ENCODE measurements around the gene ANO9. TPM values are rescaled to one million over a fixed set of nuclear protein-coding genes. Genes with fewer than 3 reads are reported as not detected.

Gene ANO9
- polyA plus RNA-seq, 1 donor: 10.6 TPM

DNA sequence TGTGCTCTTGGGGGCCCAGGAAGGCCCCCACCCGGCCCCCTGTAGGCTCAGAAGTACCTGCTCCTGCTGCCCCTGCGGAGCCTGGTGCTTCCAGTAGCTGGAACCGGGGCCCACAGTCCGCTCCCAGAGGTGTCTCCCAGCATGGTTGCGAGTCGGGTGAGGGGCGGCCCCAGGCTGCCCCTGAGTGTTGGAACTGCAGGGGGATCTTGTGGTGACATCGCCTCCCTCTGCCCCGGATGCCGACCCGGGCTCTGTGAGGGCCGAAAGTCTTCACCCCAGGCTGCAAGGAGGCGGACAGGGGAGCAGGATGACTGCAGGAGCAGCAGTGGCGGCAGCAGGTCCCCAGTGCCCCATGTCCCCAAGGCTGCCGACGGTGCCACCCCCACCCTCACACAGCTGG lies 57.3 kb downstream of the ANO9 start:
- DNase-seq: no peak

DNA sequence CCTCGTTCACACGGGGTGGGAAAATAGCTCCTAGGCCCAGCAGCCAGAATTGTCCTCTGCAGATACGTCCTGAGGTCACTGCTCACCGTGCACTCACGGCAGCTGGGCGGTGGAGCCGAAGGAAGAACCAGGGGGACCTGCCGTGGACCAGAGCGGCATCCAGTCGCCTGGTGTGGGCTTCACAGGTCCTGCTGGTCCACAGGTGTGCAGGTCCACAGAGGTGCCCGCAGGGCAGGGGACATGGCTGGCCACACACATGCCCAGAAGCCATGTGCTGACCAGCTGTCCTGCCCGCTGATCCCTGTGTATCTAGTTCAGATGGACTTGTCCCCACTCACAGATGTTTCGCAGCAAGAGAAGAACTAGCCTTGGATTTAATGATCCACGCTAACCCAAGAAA lies 58.4 kb downstream of the ANO9 start:
- no peak for DNase-seq

DNA sequence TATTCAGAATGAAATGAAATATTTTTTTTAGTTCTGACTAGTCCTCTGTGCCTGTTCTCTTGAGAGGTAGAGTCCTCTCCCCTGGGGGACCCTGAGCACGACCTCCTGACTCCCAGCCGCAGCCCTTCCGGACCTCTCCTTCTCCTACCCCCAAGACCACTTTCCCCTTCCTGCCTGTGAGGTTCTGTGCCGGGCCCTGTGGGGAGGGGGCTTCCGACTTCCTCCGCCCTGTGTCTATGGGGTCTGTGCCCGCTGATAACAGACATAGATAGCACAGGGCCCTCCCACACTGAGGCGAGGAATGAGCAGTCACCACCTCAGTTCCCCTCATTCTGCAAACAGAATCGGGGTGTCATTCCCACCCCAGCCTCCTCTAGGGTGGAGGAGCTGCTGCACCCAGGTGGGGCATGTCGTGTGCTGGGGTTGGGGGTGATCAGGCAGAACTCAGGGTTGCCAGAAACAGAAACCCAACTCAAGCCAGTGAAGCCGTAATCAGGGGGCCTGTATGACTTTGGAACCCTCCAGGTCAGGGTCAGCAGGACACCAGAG lies 59.7 kb downstream of the ANO9 start:
- no peak for DNase-seq

DNA sequence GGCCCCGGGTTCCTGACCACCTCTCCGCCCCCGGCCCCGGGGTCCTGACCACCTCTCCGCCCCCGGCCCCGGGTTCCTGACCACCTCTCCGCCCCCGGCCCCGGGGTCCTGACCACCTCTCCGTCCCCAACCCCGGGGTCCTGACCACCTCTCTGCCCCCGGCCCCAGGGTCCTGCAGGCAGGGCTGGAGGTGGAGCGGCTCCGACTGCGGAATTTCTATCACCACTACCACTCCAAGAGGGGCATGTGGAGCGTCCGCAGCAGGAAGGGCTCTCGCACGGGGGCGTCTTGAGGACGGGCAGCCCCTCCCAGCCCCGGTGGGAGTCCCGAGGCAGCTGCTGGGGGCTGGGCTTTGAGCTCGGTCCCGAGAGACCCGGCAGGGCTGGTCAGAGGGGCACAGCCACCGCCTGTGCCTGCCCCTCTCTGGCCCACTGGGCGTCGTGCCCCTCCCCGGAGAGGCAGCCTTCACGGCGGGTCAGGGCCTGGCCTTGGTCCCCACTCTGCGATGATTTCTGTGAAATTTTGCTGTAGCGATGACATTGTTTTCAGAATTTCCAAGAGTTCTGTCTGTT lies 60.2 kb downstream of the ANO9 start:
- no peak for DNase-seq

DNA sequence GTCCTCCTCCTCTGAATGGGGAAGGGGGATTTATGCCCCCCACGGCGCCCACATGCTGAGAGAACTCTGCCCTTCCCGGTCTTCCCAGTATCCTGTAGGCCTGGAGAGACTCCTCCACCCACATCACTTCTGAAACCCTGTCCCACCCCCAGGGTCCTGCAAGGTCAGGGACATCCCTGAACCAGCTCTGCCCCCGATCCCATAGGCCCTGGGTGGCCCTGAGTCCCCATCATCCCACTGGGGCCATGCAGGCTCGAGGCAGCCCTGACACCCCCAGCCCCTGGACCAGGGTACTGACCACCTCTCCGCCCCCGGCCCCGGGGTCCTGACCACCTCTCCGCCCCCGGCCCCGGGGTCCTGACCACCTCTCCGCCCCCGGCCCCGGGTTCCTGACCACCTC lies 60.8 kb downstream of the ANO9 start:
- no peak for DNase-seq

DNA sequence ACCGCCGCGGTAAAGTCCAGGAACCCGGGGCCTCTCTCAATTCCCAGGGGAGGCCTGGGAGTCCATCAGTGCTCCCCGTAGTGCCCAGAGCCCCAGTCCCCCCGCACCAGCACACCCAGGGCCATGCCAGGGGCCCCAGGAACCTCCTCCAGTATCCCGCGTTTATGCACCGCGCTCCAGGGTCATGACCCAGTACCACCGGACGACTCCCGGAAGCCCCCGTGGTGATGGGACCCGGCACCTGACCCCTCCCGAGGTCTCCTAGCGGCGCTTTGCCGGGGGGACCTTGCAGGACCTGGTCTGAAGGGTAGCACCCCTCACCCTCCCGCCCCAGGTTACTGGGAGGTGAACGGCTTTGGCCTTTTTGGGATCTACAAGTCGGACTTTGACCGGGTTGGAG lies 61.3 kb downstream of the ANO9 start:
- no peak for DNase-seq

DNA sequence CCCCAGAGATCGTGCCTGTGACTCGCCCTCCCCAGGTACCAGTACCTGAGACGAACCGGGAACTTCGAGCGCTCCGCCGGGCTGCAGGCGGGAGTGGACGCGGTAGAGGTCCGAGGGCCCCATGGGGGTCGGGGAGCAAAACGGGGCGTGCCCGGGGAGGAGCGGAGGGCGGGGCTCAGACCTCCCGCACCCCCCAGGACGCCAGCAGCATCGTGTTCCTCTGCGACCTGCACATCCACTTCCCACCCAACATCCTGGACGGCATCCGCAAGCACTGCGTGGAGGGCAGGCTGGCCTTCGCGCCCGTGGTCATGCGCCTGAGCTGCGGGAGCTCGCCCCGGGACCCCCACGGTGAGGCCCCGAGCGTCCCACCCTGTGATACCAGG lies 61.7 kb downstream of the ANO9 start:
- no peak for DNase-seq

DNA sequence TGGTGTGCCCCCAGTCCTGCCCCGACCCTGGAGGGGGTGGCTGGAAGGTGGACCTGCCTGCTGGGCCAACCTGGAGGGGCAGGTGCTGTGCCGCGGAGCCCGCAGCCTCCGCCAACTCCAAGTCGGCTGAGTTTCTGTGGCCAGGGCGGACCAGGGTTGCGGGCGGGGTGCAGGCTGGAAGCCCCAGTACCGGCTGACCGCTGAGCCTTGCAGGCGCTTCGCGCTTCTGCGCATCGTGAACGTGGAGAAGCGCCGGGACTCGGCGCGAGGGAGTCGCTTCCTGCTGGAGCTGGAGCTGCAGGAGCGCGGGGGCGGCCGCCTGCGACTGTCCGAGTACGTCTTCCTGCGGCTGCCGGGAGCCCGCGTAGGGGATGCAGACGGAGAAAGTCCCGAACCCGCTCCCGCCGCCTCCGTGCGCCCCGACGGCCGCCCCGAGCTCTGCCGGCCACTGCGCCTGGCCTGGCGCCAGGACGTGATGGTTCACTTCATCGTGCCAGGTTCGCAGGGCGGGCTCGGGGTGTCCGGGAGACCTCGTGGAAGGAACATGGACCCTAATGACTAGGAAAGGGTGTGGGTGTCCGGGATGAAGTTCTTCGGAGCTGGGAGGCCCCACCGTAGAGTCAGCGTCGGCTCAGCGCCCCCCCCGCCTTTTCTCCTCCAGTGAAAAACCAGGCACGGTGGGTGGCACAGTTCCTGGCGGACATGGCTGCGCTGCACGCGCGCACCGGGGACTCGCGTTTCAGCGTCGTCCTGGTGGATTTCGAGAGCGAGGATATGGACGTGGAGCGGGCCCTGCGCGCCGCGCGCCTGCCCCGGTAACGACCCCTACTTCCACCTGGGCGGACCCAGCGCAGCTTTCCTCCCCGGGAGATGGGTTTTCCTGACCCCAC lies 62.4 kb downstream of the ANO9 start:
- no peak for DNase-seq

DNA sequence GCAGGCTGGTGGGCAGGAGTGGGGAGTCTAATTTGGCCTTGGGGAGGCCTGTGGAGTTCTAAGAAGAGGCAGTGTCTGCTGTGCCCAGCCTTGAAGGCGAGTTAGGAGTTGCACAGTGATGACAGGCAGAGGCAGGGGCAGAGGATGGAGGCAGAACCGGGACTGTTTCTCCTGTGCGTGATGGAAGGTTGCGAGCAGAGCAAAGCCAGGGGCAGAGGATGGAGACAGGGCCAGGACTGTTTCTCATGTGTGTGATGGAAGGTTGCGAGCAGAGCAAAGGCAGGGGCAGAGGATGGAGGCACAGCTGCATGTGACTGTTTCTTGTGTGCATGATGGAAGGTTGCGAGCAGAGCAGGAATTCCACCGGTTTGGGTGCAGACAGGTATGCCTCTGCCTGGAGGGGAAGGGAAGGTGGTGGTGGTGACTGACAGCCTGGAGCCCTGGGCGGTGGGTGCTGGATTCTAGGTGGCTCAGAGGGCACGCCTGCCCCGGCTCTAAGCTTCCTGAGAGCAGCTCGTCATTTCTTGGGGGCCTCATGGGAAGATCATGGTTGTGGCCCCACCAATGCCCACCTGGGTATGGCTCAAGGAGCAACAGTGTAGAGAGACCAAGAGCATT lies 63.8 kb downstream of the ANO9 start:
- DNase-seq: no peak

DNA sequence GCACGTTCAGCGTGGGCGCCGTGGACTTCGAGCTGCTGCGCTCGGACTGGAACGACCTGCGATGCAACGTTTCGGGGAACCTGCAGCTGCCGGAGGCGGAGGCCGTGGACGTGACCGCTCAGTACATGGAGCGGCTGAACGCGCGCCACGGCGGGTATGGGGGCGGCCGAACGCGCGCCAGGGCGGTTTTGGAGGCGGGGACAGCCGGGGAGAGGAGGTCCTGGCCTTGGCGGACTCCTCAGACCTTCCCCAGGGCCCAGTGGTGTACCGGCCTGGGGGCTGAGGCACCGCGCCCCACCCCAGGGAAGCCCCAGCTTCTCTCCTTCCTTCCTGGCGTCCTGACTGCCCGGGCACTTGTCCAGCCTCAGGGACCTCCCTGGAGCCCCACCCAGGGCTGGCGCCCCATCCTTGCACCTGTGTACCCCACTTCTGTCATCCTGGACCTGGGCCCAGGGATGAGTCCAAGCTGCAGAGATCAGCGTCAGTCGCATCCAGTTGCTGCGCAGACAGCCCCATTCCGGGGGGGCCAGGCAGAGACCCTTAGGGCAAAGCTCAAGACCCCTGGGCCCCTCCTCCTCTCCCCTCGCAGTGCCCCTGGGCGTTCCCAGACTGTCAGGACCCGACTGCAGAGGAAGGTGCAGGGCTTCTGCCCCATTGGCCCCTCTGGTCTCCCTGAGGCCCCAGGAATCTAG lies 64.5 kb downstream of the ANO9 start:
- DNase-seq: no peak

DNA sequence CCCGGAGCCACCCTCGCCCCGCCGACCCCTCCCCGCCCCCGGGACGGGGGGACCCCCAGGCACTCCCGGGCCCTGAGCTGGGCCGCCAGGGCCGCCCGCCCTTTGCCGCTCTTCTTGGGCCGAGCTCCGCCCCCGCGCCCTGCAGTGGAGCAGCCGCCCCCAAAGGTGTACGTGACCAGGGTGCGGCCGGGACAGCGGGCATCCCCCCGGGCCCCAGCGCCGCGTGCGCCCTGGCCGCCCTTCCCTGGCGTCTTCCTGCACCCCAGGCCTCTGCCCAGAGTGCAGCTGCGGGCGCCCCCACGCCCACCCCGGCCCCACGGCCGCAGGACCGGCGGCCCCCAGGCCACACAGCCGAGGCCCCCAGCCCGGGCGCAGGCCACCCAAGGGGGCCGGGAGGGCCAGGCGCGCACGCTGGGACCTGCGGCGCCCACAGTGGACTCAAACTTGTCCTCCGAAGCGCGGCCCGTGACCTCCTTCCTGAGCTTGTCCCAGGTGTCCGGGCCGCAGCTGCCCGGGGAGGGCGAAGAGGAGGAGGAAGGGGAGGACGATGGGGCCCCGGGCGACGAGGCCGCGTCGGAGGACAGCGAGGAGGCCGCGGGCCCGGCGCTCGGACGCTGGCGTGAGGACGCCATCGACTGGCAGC lies 65.2 kb downstream of the ANO9 start:
- no peak for DNase-seq

DNA sequence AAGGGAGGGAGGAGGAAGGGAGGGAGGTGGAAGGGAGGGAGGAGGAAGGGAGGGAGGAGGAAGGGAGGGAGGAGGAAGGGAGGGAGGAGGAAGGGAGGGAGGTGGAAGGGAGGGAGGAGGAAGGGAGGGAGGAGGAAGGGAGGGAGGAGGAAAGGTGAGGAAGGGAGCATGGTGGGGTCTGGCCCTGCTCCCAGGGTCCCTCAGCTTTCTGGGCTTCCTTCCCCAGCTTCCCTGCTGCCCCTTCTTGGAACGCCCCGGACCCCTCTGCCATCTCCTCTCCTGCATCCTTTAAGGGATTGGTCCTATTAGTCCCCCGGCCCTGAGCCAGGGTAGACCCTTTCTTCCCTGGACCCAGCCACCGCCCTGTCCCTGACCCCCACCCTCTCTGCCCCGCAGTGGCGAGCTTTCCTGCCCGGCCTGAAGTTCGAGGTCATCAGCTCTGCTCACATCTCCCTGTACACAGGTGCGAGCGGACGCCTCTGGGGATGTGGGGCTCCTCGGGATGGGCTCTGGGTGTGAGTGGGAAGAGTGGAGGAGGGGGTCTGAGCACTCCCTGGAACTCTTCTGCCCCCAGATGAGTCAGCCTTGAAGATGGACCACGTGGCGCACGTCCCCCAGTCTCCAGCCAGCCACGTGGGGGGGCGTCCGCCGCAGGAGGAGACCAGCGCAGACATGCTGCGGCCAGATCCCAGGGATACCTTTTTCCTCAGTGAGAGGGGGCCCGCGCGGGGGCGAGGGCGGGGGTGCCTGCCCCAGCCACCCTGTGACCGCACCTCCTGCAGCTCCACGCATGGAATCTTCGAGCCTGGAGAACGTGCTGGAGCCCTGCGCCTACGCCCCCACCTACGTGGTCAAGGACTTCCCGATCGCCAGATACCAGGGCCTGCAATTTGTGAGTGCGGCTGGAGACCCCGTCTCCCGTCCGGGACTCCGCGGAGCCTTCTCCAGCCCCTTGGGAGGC lies 66.5 kb downstream of the ANO9 start:
- DNase-seq: no peak

DNA sequence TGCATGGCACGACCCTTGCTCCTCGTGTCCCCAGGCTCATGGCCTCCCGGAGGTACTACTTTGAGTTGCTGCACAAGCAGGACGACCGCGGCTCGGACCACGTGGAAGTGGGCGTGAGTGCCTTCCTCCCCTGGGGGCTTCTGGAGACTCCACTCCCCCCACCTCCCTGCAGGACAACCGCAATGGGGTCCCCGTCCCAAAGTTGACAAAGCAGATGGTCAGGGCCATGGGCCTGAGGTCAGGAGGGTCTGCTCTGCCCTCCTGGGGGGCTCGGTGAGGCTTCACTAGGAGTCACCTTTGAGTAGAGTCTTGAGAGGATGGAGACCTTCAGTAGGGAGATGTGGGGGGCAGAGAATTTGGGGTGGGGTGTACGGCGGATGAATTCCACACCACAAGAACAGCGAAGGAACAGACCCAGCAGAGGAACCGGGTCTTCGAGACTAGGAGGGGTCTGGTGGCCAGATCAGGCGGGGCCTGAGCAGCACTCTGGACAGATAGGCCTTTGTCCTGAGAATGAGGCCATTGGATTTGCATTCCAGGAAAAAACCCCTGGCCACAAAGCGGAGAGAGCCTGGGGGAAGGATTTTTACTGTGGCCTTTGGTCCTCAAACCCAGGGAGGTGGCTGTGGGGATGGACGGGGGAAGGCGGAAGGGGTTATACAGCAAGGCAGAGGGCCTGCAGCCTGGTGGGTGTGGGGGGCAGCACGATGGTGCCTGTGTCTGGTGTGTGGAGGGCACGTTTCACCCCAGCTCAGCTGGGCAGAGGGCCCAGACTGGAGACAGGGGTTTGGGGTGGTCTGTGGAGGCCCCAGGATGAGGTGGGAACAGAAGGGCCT lies 67.9 kb downstream of the ANO9 start:
- no peak for DNase-seq

DNA sequence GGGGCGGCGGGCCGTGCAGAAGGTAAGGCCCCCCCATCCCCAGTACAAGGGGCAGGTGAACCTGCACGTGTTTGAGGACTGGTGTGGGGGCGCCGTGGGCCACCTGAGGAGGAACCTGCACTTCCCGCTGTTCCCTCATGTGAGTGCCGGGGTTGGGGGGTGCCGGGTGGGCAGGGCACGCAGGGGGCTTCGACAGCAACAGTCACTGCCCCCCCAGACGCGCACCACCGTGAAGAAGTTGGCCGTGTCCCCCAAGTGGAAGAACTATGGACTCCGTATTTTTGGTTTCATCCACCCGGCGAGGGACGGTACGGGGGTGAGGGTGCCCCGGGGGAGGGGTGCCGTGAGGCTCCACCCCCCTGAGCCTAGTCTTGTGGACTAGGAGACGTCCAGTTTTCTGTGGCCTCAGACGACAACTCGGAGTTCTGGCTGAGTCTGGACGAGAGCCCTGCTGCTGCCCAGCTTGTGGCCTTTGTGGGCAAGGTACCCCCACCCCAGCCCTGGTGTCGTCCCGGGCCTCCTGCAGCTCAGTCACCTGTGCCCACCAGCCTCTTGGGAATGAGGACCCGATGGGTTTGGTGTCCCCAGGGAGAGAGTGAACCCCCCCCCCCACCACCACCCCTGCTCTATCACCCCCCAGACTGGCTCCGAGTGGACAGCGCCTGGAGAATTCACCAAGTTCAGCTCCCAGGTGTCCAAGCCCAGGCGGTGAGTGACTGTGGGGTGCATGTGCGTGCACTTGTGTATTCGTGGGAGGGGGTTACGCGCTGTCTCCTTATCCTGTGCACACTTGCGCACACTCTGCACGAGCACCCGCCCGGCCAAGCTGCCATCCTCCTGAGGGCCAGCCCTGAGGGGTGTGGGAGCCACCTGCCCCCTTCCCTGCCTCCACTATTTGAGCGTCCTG lies 68.7 kb downstream of the ANO9 start:
- no peak for DNase-seq

DNA sequence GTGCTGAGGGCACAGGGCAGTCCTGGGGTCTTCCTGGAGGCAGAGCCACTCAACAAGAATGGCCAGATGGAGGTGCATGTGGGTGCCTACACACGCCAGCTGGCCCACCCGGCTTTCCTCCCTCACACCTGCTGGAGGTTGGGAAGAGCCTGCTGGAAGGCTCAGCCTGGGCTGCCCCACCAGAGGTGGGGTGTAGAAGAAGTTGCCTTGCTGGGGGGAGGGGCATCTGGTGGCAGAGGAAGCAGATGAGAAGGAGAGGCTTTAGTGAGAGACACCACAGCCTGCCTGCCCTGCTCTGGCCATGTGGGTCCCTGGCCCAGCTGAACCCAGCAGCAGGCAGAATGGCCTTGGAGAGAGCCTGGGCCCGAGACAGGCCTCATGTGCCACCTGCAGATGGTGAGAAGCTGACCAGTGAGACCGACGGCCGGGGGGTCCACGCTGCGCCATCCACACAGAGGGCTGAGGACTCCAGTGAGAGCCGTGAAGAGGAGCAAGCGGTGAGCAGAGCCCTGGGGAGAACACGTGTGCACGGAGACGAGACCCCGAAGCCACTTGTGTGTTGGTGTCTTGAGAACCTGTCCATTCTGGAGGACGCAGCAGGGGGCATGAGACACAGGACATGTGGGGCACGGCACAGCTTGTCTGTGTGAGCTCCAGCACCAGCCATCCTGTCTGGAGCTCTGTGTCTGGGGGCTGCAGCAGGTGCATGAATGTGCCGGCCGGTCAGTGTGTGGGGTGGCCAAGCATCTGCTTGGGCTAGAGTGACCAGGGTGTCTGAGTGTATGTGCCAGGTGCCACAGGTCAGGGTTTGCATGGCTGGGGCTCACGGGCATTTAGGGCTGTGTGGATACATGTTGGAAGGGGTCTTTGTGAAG lies 69.9 kb downstream of the ANO9 start:
- no peak for DNase-seq

DNA sequence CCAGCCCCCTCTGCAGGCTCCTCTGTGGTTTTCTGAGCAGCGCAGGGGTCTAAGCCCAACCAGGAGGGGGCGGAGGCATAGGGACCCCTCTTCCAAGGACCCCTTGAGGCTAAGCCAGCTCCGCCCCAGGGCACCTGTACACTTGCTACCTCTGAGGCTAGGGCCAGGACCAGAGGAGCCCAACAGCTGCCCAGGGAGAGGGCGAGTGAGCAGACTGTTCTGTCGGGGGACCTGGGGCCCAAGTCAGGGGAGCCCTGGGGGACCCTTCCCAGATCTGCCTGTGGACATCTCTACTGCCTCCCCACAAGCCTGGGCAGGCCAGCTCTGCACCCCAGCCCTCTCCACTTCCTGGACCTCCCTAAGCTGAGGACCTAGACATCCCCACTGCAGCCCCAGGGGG lies 70.8 kb downstream of the ANO9 start:
- DNase-seq: no peak

DNA sequence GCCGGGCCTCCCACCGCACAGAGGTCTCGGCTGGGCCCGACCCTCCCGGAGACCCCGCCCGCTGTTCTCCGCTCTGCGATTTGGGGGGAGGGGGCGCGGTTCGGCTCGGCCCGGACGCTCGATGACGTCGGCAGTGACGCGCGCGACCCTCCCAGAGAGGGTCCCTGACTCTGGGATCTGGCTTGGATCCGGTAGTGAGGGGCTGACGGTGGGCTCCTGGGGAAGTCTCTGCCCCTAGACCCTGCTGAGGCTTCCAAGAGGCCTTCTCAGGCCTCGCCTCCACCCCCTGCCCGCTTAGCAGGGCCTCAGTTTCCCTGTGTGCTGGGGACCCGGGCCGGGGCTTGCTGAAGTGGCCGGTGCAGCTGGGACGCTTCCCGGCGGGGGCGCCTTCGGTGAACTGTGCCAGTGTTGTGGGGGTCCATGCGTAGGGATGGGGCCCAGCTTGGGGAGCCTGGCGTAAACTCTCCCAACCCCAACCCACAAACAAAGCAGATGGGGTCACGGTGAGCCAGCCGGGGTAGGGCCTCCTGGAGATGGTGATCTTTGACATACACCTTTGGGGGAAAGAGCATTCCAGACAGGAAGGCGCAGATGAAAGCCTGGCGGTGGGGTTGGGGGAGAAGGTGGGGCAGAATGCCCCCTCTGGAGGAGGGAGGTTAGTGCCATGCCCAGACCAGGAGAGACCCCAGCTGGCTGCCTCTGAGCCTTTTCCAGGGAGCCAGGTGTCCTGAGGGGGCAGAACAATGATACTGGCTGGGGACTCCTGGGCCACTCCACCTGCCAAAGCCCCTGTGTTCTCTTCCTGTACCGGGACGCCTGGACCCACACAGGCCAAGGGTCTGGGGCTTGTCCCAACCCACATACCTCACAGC lies 71.5 kb downstream of the ANO9 start:
- no peak for DNase-seq
